Cardiac muscle cell (in vitro differentiated cells and primary cell): Measurements from ENCODE around the gene TENT5C. TPM values are rescaled to one million over a fixed set of nuclear protein-coding genes. Genes with fewer than 3 reads are reported as not detected.
"Not testable (repeated sequence)": the region's sequence is repeated elsewhere in the genome, so short reads cannot be mapped to it uniquely, and the experiment has no call there.

Experiments used
- DNase-seq, 2 donors: peaks; one replicate each; pipeline versions ENCODE4 v3.0.0 to v3.0.0-alpha.2; 2010 to 2017; ENCODE audit warnings: low read depth in 1 of 2, low spot score in 1 of 2
- H3K27ac ChIP-seq: fragments of 200-600 bp; sonication (generic); 2 replicates; pipeline ENCODE4 v1.5.1; 2016
- H3K27me3 ChIP-seq: fragments of 200-600 bp; sonication (generic); 2 replicates; pipeline ENCODE4 v1.6.0; 2016; ENCODE audit warnings: control low read depth
- H3K36me3 ChIP-seq: fragments of 200-600 bp; sonication (generic); 2 replicates; pipeline ENCODE4 v1.5.1; 2016; ENCODE audit warnings: control low read depth
- H3K4me1 ChIP-seq: fragments of 200-600 bp; sonication (generic); 2 replicates; pipeline ENCODE4 v1.8.1; 2017; ENCODE audit warnings: low read depth, mild to moderate bottlenecking, mixed run types
- H3K4me3 ChIP-seq: fragments of 200-600 bp; sonication (generic); 2 replicates; pipeline ENCODE4 v1.5.1; 2016; ENCODE audit warnings: mild to moderate bottlenecking
- H3K9me3 ChIP-seq: fragments of 200-600 bp; sonication (generic); 2 replicates; pipeline ENCODE4 v1.5.1; 2017; ENCODE audit warnings: low read depth, mild to moderate bottlenecking, control low read depth
- CTCF ChIP-seq: IDR thresholded peaks from 2 replicates; pipeline ENCODE4 v1.5.1; 2012; ENCODE audit warnings: low read depth, mild to moderate bottlenecking, low read length
- polyA plus RNA-seq: library from polyadenylated mRNA; unstranded; fragments of >200 nt; fragmentation: Nextera tagmentation; extraction: Ambion mirVana; gene quantifications from 2 replicates; pipeline ENCODE4 v1.2.1, GENCODE V29; 2016
- total RNA-seq: library from RNA; depleted of rRNA; stranded (reverse); fragments of >200 nt; gene quantifications from 2 replicates; pipeline ENCODE4 v1.2.3, GENCODE V29; 2016

The TENT5C gene
- total RNA-seq (0.32 and 0.63 TPM in 2 replicates), polyA plus RNA-seq (0.19 and 1.1 TPM in 2 replicates)

- H3K4me1 ChIP-seq, result no peaks in the 10 kb centered on the region
- H3K27ac ChIP-seq, result no peak within 1 kb of the TSS
- H3K9me3 ChIP-seq, result no peaks in the 10 kb centered on the region
- peak; percentile 98 to 99 for DNase-seq
- H3K27me3 ChIP-seq, result peaks cover 36% of the 10 kb centered on the region
- H3K36me3 ChIP-seq, result no peaks in the 10 kb centered on the region
- H3K4me3 ChIP-seq, result peak within 1 kb of the TSS; percentile 71
- no peak for TF ChIP-seq CTCF
Observed at GRCh38 chr1:117605774-117606648, at the start of gene TENT5C. TENT5C (plus strand) TSS chr1:117606048; CDS start chr1:117622869, 16,821 bp downstream.

GRCh38 chr1:117556341-117556740, 49.5 kb upstream of the TENT5C start:
- Histone ChIP-seq H3K27me3 (no peaks in the 10 kb centered on the region), H3K4me3 (no peak overlapping the region), H3K9me3 (no peaks in the 10 kb centered on the region), H3K4me1 (no peaks in the 10 kb centered on the region), H3K36me3 (no peaks in the 10 kb centered on the region), H3K27ac (no peak overlapping the region)
- no peak for TF ChIP-seq CTCF
- no peak for DNase-seq

GRCh38 chr1:117556976-117557375, 48.9 kb upstream of the TENT5C start:
- no peak for TF ChIP-seq CTCF
- no peaks in the 10 kb centered on the region for H3K4me1 ChIP-seq
- DNase-seq, result no peak
- no peaks in the 10 kb centered on the region for H3K27me3 ChIP-seq
- no peak overlapping the region for H3K27ac ChIP-seq
- H3K9me3 ChIP-seq, result no peaks in the 10 kb centered on the region
- H3K4me3 ChIP-seq, result no peak overlapping the region
- H3K36me3 ChIP-seq, result no peaks in the 10 kb centered on the region

- not testable (repeated sequence) for H3K4me1 ChIP-seq, H3K36me3 ChIP-seq, H3K27ac ChIP-seq, H3K9me3 ChIP-seq, H3K4me3 ChIP-seq, DNase-seq, H3K27me3 ChIP-seq
Observed at GRCh38 chr1:117558451-117558850, 47.4 kb upstream of the TENT5C start.

GRCh38 chr1:117559139-117559538, 46.7 kb upstream of the TENT5C start:
- Histone ChIP-seq H3K27me3 (no peaks in the 10 kb centered on the region), H3K4me3 (no peak overlapping the region), H3K4me1 (no peaks in the 10 kb centered on the region), H3K9me3 (no peaks in the 10 kb centered on the region), H3K36me3 (no peaks in the 10 kb centered on the region), H3K27ac (no peak overlapping the region)
- DNase-seq, result no peak
- TF ChIP-seq CTCF, result no peak

- no peak overlapping the region for H3K27ac ChIP-seq
- H3K27me3 ChIP-seq, result no peaks in the 10 kb centered on the region
- H3K4me1 ChIP-seq, result no peaks in the 10 kb centered on the region
- no peak for DNase-seq
- no peak for TF ChIP-seq CTCF
- H3K4me3 ChIP-seq, result no peak overlapping the region
- H3K9me3 ChIP-seq, result no peaks in the 10 kb centered on the region
- H3K36me3 ChIP-seq, result no peaks in the 10 kb centered on the region
Observed at GRCh38 chr1:117559985-117560384, 45.9 kb upstream of the TENT5C start.
